ENCODE data around the gene IGSF23.
A peak's percentile ranks its signal among the peaks of the same experiment; 100 is the strongest.
"Not testable (repeated sequence)": the region's sequence is repeated elsewhere in the genome, so short reads cannot be mapped to it uniquely, and the experiment has no call there.

Gene IGSF23

DNA sequence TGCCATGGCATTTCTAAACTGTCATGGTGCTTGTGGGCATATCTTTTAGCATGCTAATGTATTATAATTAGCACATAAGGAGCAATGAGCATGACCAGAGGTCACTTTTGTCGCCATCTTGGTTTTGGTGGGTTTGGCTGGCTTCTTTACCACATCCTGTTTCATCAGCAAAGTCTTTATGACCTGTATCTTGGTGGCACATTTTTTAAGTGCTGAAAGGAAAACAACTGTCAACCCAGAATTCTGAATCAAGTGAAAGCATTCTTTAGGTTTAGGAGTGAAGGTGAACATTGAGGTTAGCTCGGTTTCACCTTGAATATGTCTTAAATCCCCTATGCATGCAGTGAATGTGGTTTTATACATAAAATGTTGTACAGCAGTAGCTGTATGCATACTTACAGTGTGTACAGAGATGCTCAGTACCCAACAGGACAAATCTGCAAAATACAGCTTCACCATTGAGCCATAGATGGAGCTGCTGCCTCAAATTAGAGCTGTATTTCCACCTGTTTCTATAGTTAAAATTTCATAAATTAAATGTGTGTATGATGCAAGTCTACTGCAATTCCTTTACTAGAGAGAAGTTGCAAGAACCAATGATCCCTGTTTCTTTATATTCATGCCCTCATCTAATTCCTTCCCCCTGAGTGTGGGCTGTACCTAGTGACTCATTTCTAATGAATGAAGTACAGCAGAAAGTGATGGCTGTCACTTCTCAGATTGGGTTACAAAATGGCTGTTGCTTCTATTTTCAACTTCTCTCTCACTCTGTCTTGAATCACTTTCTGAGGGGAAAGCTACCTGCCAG, 25.2 kb upstream of the IGSF23 start:
- FAIRE-seq: no peak

DNA sequence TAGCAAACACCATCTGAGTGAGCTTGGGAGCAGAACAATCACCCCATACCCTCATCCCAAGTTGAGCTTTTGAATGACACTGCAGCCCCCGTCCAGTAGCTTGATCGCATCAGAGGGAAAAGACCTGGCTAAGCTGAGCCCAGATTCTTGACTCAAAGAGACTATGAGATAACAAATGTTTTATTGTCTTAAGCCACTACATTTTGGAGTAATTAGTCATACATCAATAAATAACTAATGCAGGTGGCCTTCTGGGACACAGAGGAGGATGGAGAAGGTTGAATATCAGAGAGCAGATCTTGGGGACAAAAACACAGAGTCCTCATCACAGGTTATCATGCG, 24.6 kb upstream of the IGSF23 start:
- no peak for FAIRE-seq

DNA sequence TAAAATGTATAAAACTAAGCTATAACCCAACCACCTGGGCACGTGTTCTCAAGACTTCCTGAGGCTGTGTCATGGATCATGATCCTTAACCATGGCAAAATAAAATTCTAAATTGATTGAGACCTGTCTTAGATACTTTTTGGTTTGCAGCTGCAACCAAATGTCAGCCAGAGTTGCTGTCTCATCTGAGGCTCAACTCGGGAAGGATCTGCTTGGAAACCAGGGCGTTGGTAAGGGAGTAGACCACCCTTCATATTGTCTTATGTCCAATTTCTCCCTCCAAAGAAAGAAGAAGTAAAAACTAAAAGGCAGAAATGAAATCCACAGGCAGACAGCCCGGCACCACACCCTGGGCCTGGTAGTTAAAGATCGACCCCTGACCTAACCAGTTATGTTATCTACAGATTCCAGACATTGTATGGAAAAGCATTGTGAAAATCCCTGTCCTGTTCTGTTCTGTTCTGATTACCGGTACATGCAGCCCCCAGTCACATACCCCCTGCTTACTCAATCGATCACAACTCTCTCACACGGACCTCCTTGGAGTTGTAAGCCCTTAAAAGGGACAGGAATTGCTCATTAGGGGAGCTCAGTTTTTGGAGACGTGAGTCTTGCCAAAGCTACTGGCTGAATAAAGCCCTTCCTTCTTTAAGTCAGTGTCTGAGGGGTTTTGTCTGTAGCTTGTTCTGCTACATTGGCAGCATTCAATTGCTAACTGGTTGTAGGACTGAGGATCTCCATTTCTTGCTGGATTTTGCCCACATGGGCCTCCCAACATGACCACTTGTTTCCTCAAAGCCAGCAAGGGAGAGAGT, 22.9 kb upstream of the IGSF23 start:
- no peak for FAIRE-seq

DNA sequence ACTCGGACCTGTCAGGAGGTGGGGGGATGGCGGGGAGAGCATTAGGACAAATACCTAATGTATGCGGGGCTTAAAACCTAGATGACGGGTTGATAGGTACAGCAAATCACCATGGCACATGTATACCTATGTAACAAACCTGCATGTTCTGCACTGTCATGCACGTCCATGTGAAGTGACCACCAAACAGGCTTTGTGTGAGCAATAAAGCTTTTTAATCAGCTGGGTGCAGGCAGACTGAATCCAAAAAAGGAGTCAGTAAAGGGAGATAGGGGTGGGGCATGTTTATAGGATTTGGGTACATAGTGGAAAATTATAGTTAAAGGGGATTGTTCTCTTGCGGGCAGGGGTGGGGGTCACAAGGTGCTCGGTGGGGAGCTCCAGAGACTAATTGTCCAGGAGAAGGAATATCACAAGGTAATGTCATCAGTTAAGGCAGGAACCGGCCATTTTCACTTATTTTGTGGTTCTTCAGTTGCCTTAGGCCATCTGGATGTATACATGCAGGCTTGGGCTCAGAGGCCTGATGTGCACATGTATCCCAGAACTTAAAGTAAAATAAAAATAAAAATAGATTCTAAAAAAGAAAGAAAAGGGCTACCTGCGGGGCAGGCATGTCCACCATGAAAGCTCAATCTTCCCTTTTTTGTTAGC, 21.9 kb upstream of the IGSF23 start:
- not testable (repeated sequence) for FAIRE-seq

DNA sequence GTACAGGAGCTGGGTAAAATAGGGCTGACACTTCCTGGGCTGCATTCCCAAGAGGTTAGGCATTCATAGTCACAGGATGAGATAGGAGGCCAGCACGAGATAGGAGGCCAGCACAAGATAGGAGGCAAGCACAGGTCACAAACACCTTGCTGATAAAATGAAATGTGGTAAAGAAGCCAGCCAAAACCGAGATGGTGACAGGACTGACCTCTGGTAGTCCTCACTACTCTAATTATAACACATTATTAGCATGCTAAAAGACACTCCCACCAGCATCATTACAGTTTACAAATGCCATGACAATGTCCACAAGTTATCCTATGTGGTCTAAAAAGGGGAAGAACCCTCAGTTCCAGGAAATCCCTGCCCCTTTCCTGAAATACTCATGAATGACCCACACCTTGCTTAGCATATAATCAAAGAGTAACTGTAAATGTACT, 20.9 kb upstream of the IGSF23 start:
- FAIRE-seq: no peak

- peak; percentile 99 for FAIRE-seq
These were observed 20.1 kb upstream of the IGSF23 start for GRCh38 chr19:44593294-44593693.

DNA sequence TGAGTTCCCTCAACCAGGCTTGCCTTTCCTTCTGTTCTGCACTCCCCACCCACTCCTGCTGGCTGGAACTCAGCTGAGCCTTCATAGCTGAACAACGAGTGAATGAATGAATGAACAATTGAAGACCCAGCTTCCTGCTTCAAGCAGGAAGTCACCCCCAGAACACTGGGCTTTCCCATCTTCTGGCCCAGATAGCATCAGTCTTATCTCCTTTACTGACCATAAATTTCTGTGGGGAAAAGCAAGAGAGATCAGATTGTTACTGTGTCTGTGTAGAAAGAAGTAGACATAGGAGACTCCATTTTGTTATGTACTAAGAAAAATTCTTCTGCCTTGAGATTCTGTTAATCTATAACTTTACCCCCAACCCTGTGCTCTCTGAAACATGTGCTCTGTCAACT, 19.5 kb upstream of the IGSF23 start:
- not testable (repeated sequence) for FAIRE-seq

GRCh38 chr19:44596428-44597130, 16.8 kb upstream of the IGSF23 start:
- no peak for FAIRE-seq

GRCh38 chr19:44597131-44597491, 16.3 kb upstream of the IGSF23 start:
- FAIRE-seq: no peak

DNA sequence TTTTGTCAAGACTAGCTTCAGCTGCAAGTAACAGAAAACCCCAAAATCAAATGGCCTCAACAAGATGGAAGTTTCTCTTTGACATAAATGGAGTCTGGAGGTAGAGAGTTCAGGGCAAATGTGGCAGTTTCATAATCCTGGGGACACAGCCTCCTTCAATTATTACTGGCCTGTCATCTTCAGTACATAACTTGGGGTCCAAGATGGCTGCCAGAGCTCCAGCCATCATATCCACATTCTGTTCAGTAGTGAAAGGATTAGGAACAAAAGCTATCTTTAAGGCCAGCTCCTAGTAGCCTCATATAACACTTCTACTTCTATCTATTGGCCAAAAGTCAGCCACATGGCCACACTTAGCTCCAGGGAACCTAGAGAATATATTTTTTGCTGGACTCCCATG, 15.0 kb upstream of the IGSF23 start:
- FAIRE-seq: no peak

DNA sequence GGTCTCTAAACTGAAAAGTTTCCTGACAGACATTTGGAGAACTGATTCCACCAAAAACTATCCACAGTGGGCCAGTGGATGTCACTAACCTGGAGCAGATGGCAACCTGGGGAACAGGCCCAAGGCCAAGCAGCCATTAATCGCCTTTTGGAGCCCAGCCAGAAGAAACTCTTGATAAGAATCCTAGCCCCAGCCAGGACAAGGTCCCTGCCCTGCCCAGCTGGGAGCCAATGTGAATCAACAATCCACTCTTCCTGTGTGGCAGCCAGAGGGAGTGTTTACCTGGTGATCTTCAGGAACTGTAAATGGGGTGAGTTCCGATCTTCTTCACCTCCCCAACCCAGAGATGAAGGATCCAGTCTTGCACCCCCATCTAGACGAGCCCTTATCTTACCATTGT, 14.5 kb upstream of the IGSF23 start:
- no peak for FAIRE-seq

DNA sequence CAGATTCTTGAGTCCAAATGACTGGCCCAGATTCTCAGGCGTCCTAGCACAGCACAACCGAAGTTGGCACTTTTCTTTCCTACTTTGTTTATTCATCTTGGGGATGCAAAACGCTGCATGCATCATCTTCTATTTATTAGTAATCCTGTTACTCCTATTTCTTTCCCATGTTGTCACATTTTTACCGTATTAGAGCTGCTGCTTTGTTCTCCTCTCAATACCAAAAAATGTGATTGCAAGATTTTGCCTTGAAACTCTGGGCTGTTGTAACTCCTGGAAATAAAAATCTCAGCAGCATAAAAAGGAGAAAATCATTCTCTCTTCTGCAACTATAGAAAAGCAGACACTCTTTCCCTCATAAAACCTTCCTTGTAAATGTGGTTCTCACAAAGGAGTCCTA, 12.9 kb upstream of the IGSF23 start:
- FAIRE-seq: no peak

DNA sequence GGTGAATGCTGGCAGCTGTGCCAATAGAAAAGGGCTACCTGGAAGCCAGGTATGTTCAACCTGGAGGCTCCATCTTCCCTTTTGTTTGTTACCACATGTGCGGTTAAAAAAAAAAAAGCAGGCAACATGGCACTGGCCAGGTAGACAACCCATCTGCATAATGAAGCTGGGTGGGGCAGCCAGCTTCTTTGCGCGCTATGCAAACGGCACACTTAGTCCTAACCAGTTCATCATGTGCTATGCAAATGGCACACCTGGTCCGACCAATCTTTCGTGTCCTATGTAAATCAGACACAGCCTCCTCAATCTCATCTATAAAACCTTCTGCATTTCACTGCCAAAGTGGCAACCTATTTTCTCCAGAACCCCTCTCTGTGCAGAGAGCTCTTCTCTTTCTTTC, 11.3 kb upstream of the IGSF23 start:
- no peak for FAIRE-seq

DNA sequence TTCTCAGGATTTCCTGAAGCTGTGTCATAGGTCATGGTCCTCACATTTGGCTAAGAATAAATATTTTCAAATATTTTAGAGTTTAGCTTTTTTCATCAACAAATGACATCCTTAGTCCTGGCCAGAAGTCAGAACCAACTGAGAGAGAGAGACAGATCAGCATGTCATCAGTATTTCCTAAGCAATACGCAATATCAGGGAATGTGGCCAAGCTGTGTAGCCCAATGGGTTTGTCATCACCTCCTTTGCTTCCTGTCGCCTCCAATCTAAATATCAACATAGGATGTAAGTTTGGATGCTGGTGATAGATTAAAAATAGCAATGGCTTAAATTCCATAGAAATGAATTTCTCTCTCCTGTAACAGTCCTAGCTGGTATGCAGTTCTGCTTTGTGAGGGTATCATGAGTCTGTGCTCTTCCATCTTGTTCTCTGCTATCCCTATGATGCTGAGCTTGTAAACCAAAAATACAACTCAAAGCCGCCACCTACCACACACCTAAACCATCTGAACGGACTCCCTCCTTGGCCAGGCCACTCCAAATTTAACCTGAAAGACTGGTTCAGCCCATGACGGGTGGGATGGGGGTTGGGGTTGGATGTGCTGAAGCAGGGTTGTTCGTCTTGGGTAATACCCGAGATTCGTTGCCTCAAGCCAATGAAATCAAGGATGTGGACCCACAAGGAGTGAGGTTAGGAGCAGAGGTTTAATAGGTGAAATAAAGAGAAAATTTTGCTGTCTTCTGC, 10.0 kb upstream of the IGSF23 start:
- FAIRE-seq: no peak

GRCh38 chr19:44604241-44604640, 9.1 kb upstream of the IGSF23 start:
- FAIRE-seq: no peak

DNA sequence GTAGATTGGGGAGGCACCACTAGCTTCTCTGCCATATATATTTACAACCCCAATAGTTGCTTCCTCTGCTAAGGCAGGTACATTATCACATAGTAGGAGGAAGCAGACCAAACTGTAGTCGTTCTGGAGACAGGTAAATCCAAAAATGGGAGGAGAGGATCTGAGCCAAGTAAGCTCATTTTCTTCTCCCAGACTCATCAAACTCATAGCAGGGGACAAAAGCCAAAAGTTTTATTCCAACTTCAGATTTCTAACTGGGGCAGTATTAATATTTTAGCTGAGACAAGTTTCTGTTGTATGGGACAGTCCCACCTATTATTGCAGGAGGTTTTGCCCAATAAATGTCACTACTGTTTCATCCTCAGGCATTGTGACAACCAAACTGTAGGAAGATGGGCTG, 7.8 kb upstream of the IGSF23 start:
- no peak for FAIRE-seq

DNA sequence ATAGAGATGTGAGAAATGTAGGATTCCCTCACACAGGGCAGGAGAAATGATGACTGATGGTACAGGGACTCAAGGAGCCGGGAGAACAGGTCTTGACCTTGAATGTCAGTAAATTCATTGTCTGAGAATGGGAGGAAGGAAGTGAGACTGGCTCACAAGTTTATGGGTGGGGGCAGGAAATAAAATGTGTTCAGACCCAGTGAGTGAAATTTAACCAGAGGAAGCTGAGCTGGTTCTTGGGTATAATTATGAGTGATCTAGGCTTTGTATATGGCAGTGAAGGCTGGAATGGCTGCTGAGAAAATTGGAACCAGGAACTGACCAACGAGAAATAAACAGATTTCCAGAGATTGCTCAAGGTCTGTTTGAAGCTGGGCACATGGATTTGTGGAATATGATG, 6.3 kb upstream of the IGSF23 start:
- no peak for FAIRE-seq

DNA sequence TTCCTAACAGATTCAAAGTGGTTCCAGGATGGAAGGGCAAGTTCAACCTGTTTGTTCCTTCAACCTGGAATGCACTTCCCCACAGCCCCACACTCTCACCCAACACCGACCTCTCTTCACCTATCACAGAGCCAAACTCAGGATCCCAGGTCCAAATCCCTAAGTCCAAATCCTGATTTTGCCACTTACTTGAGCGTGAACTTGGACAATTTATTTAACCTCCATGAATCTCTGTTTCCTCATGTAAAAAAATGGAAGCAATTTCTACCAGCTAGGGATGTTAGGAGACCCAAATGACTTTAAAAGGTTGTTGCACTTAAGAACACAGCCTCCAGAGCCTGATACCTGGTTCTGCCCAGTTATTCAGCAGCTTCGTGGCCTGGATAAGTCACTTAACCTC, 5.4 kb upstream of the IGSF23 start:
- FAIRE-seq: no peak

DNA sequence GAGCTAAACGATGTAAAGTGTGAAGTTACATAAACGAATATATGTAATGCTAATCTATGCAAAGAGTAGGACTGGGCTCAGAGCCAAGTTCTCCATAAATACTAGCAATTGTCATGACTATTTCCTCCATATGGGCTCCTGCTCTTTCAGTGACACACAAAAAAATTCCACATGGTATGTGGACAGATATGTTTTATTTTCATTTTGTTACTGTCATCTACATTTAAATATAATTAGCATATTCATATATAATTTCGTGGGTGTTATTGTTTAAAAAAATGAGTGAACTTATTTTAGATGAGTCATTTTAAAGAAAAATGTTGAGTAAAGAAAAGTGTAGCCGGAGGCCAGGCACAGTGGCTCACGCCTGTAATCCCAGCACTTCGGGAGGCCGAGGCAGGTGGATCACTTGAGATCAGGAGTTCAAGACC, 5.0 kb upstream of the IGSF23 start:
- FAIRE-seq: no peak

DNA sequence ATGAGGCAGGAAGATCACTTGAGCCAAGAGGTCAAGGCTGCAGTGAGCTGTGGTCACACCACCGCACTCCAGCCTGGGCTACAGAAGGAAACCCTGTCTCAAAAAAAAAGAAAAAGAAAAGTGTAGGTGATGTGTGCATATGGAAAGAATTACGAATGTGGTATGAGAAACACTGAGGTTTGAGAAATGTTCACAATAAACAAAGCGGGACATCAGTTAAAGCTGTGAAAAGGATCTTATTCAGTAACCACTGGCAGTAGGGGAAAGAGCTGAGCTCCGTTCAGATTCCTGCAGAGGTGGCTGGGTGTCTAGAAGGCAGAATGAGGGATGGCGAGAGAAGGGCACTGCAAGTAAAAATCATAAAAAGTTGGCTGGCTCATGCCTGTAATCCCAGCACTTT, 4.1 kb upstream of the IGSF23 start:
- no peak for FAIRE-seq

DNA sequence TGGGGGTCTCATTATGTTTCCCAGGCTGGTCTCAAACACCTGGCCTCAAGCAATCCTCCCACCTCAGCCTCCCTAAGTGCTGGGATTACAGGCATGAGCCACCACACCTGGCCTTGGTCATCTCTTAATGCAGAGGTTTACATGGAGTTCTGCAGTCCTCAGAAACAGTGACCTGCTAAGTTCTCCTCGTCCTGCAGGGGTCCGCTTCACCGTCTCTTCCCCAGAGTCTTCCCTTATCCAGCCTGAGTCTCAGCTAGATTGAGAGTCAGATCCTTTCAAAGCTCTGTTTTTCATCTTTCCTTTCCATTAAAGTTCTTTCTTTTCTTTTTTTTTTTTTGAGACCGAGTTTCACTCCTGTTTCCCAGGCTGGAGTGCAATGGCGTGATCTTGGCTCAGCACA, 2.9 kb upstream of the IGSF23 start:
- FAIRE-seq: not testable (repeated sequence)

- no peak for FAIRE-seq
These were observed 1.5 kb upstream of the IGSF23 start for GRCh38 chr19:44611812-44612295.

Data from A204.1 (cell line).